HG03066 (cell line): ENCODE measurements around the gene TRABD2B.

Source experiments
- ATAC-seq: cut with Tn5 transposase; IDR thresholded peaks from one replicate; pipeline ENCODE4 v1.9.1; 2021; ENCODE audit warnings: low read depth; ENCODE audit not compliant: unreplicated experiment

The TRABD2B gene

GRCh38 chr1:47765236-47765635 is 231.9 kb downstream of the TRABD2B start:
- ATAC-seq = no peak

GRCh38 chr1:47764461-47765046 is 232.6 kb downstream of the TRABD2B start:
- ATAC-seq = no peak

- ATAC-seq = no peak
These were observed 233.5 kb downstream of the TRABD2B start for GRCh38 chr1:47763591-47764171.

GRCh38 chr1:47761974-47762373 is 235.2 kb downstream of the TRABD2B start:
- no peak for ATAC-seq

- ATAC-seq = no peak
These were observed 235.8 kb downstream of the TRABD2B start for GRCh38 chr1:47761201-47761930.

- ATAC-seq = no peak
These were observed 237.1 kb downstream of the TRABD2B start for GRCh38 chr1:47759936-47760629.

- no peak for ATAC-seq
These were observed 237.8 kb downstream of the TRABD2B start for GRCh38 chr1:47759251-47759935.

GRCh38 chr1:47758341-47759250 is 238.6 kb downstream of the TRABD2B start:
- ATAC-seq = no peak

- ATAC-seq = no peak
These were observed 239.8 kb downstream of the TRABD2B start for GRCh38 chr1:47757226-47757975.

- no peak for ATAC-seq
These were observed 240.8 kb downstream of the TRABD2B start for GRCh38 chr1:47756411-47756810.

GRCh38 chr1:47756006-47756405 is 241.2 kb downstream of the TRABD2B start:
- no peak for ATAC-seq

GRCh38 chr1:47755101-47755990 is 241.8 kb downstream of the TRABD2B start:
- ATAC-seq = peak; percentile 54

GRCh38 chr1:47754221-47754620 is 243.0 kb downstream of the TRABD2B start:
- ATAC-seq = no peak

- ATAC-seq = no peak
These were observed 243.4 kb downstream of the TRABD2B start for GRCh38 chr1:47753808-47754207.

GRCh38 chr1:47752559-47752958 is 244.6 kb downstream of the TRABD2B start:
- no peak for ATAC-seq

- ATAC-seq = no peak
These were observed 245.2 kb downstream of the TRABD2B start for GRCh38 chr1:47751996-47752451.

- ATAC-seq = no peak
These were observed 246.0 kb downstream of the TRABD2B start for GRCh38 chr1:47751193-47751592.
